ENCODE measurements around the gene NCBP2L. TPM values are rescaled to one million over a fixed set of nuclear protein-coding genes. Genes with fewer than 3 reads are reported as not detected.

NCBP2L gene
- total and polyA plus RNA-seq, 3 donors from 2014 or later, result 4.5 TPM; not detected in 2

- TF ChIP-seq POLR2A (IDR thresholded peaks at IDR 0.05), result no peak
- TF ChIP-seq, protein P1, sequence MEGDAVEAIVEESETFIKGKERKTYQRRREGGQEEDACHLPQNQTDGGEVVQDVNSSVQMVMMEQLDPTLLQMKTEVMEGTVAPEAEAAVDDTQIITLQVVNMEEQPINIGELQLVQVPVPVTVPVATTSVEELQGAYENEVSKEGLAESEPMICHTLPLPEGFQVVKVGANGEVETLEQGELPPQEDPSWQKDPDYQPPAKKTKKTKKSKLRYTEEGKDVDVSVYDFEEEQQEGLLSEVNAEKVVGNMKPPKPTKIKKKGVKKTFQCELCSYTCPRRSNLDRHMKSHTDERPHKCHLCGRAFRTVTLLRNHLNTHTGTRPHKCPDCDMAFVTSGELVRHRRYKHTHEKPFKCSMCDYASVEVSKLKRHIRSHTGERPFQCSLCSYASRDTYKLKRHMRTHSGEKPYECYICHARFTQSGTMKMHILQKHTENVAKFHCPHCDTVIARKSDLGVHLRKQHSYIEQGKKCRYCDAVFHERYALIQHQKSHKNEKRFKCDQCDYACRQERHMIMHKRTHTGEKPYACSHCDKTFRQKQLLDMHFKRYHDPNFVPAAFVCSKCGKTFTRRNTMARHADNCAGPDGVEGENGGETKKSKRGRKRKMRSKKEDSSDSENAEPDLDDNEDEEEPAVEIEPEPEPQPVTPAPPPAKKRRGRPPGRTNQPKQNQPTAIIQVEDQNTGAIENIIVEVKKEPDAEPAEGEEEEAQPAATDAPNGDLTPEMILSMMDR (IDR thresholded peaks at IDR 0.05), result no peak
- intact Hi-C loops (cut with DNase I; ENCODE audit: low total_unique reads), result no loop called here
- no peak overlapping the region for H3K4me3 ChIP-seq
- no peaks in the 10 kb centered on the region for H3K27me3 ChIP-seq
- DNase-seq, result no peak
- H3K9me3 ChIP-seq, result no peaks in the 10 kb centered on the region
- H3K36me3 ChIP-seq (ENCODE audit: low read depth, missing control alignments), result no peaks in the 10 kb centered on the region
- no peaks in the 10 kb centered on the region for H3K4me1 ChIP-seq
- no peak overlapping the region for H3K27ac ChIP-seq
- WGBS, 2 donors, result 89 to 100% methylated on average over 1 of the region's 1 CpG
These were observed 52.3 kb downstream of the NCBP2L start for GRCh38 chrX:107829878-107830277.

- TF ChIP-seq, protein P1 (IDR thresholded peaks at IDR 0.05), result no peak
- no peak for TF ChIP-seq POLR2A (IDR thresholded peaks at IDR 0.05)
- 47 to 79% methylated on average over 6 to 7 of the region's 7 CpGs for WGBS, 2 donors
- H3K27ac ChIP-seq, result no peak overlapping the region
- H3K36me3 ChIP-seq (ENCODE audit: low read depth, missing control alignments), result no peaks in the 10 kb centered on the region
- intact Hi-C loops (cut with DNase I; ENCODE audit: low total_unique reads), result no loop called here
- H3K4me1 ChIP-seq, result no peaks in the 10 kb centered on the region
- no peaks in the 10 kb centered on the region for H3K27me3 ChIP-seq
- DNase-seq, result no peak
- no peaks in the 10 kb centered on the region for H3K9me3 ChIP-seq
- H3K4me3 ChIP-seq, result no peak overlapping the region
These were observed 53.7 kb downstream of the NCBP2L start for GRCh38 chrX:107831071-107831730.

DNA sequence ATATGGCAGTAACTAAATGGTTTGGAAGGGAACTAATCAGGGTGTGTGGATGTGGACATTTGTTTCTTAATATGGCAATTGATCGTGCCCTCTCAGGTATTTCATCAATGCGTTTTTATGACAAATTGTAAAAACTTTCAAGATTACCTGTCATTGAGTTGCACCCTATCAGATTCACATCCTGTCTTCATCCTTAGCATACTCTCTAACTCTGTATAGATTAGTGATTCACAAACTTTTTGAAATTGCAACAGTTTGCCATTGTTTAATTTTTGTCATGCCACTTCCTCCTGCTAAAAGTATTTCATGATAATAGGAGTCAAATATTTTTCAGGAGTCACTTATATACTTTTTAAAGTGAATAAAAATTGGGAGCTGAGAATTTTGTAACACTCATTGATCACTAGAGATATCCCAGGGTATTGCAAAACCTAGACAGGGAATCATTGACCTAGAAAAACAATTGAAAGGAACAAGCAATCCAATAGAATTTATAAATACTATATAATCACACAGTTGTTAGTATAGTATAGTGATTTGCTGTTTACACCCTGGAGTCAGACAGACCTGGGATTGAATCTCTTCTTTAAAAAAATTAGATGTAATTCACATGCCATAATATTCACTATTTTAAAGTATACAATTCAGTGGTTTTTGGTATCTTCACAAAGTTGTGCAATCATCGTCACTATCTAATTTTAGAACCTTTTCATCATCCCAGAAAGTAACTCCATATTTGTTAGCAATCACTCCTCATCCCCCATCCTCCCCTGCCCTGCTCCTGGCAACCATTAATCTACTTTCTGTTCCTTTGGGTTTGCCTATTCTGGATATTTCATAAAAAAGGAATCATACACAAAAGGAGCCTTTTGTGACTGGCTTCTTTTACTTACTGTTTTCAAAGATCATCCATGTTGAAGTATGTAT lies 57.0 kb downstream of the NCBP2L start:
- intact Hi-C loops (cut with DNase I; ENCODE audit: low total_unique reads), result no loop called here
- Histone ChIP-seq H3K27me3 (no peaks in the 10 kb centered on the region), H3K36me3 (ENCODE audit: low read depth, missing control alignments) (no peaks in the 10 kb centered on the region), H3K27ac (no peak overlapping the region), H3K4me3 (no peak overlapping the region), H3K9me3 (no peaks in the 10 kb centered on the region), H3K4me1 (no peaks in the 10 kb centered on the region)
- WGBS, 2 donors, result 84 to 85% methylated on average over 3 of the region's 3 CpGs
- no peak for DNase-seq
- no peak for TF ChIP-seq POLR2A (IDR thresholded peaks at IDR 0.05)
- TF ChIP-seq, protein P1 (IDR thresholded peaks at IDR 0.05), result no peak

- DNase-seq, result no peak
- no peak overlapping the region for H3K27ac ChIP-seq
- intact Hi-C loops (cut with DNase I; ENCODE audit: low total_unique reads), result no loop called here
These were observed 59.4 kb downstream of the NCBP2L start for GRCh38 chrX:107836958-107837357.

More at GRCh38 chrX:107836958-107837357, 59.4 kb downstream of the NCBP2L start:
- TF ChIP-seq, protein P1 (IDR thresholded peaks at IDR 0.05), result no peak
- no peak for TF ChIP-seq POLR2A (IDR thresholded peaks at IDR 0.05)
- Histone ChIP-seq H3K9me3 (no peaks in the 10 kb centered on the region), H3K36me3 (ENCODE audit: low read depth, missing control alignments) (no peaks in the 10 kb centered on the region), H3K27me3 (no peaks in the 10 kb centered on the region), H3K4me1 (no peaks in the 10 kb centered on the region), H3K4me3 (no peak overlapping the region)
- WGBS, 2 donors, result 76 to 89% methylated on average over 2 of the region's 2 CpGs

All from testis (tissue), 3 donors.